PC-3 (cell line): ENCODE data around the gene PSTK.

Experiments used
- EZH2 ChIP-seq: fragments of 300-600 bp; sonication (generic); IDR thresholded peaks from one replicate; pipeline ENCODE4 v1.6.1; 2017; ENCODE audit warnings: antibody characterized with exemption, mild to moderate bottlenecking, low read length; ENCODE audit not compliant: unreplicated experiment
- TF ChIP-seq, protein P1 (sequence below): fragments of 300-600 bp; sonication (generic); conservative IDR thresholded peaks from 2 replicates; pipeline ENCODE4 v1.5.1; 2017; ENCODE audit warnings: antibody characterized with exemption, low read depth, mild to moderate bottlenecking, low read length

DNA sequence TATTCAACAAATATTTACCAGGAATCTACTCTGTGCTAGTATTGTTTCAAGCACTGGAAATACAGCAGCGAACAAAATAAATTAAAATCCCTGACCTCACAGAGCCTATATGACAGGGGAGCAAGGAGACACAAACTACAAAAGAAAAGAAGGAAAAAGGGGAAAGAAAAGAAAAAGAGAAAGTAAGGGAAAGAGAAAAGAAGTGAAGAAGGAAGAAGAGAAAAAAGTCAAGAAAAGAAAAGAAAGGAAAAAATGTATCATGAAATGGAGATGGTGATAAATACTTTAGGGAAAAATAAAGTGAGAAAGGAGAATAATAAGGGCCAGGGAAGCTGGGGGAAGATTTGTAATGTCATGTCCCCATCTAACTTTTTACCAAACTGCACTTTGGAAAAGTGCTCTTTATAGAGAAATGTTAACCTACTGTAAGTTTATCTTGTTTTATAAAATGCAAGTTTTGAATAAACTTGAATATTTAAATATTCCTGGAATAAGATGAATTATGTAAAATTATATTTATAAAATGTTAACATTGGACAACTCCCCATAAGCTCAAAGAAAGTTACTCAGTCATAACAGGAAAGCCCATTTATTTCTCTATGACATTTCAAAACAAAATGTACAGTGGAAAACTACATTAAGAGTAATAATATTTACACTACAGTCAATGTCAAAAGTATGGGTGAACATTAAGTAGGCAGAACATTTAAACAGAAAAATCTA is 40.9 kb upstream of the PSTK start:
- no peak for TF ChIP-seq EZH2
- TF ChIP-seq, protein P1, sequence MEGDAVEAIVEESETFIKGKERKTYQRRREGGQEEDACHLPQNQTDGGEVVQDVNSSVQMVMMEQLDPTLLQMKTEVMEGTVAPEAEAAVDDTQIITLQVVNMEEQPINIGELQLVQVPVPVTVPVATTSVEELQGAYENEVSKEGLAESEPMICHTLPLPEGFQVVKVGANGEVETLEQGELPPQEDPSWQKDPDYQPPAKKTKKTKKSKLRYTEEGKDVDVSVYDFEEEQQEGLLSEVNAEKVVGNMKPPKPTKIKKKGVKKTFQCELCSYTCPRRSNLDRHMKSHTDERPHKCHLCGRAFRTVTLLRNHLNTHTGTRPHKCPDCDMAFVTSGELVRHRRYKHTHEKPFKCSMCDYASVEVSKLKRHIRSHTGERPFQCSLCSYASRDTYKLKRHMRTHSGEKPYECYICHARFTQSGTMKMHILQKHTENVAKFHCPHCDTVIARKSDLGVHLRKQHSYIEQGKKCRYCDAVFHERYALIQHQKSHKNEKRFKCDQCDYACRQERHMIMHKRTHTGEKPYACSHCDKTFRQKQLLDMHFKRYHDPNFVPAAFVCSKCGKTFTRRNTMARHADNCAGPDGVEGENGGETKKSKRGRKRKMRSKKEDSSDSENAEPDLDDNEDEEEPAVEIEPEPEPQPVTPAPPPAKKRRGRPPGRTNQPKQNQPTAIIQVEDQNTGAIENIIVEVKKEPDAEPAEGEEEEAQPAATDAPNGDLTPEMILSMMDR, result no peak
